GM10847 (cell line): Measurements from ENCODE around the gene IGSF10.

ENCODE experiments used
- POLR2A ChIP-seq: IDR thresholded peaks from 2 replicates; pipeline ENCODE4 v1.6.1; 2011; ENCODE audit not compliant: insufficient read length; ENCODE audit errors: extremely low read depth

IGSF10 gene

DNA sequence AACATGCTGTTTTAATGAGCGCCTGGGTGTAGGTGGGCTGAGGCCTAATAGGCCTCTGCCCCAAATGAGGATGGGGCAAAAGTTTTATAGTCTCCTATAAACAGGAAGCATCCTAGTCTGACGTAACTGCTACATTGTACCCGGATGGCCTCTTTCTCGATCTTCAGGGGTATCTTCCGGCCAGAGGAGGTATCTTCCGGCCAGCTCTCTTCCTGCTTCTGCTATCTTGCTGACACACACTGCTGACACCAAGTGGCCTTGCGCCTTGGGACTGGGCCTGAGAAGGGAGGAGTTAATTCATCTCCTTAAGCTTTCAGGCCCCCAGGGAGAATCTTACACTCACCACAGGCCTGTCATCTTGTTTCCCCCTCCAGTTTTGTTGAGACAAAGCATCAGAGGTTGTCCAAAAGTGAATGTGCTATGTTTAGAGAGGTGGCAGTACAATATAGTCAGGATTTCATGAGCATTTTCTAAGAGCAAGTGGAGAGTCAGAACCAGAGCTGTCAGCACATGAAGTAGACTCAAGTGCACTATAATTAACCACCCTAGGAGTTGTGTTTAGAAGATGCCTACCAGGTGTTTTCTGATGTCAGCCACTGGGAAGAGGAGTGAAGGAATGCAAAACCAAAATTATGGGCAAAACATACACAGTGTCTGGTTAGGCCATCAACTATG lies 15.6 kb upstream of the IGSF10 start:
- no peak for TF ChIP-seq POLR2A

DNA sequence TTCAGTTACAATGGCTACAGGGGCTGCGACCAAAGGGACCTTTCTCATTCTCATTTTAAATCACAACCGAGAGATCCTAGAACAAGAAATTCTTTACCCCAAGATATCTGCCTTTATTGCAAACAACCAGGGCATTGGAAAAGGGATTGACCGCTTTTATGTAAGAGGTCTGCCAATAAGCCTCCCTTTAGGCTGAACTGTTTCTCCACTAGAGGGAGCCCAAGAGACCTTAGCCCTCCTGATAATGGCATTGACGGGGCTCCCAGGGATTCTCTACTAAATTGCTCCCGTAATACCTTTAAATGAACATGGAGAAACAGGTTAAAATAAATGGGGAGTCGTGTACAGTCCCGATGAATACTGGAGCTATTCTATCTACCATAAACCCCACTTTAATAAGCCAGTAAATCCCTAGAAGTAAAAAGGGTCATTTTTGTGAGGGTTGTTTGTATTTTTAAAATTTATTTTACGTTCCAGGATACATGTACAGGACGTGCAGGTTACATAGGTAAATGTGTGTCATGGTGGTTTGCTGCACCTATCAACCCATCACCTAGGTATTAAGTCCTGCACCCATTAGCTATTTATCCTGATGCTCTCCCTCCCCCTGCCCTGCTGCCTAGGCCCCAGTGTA lies 7.5 kb upstream of the IGSF10 start:
- no peak for TF ChIP-seq POLR2A

DNA sequence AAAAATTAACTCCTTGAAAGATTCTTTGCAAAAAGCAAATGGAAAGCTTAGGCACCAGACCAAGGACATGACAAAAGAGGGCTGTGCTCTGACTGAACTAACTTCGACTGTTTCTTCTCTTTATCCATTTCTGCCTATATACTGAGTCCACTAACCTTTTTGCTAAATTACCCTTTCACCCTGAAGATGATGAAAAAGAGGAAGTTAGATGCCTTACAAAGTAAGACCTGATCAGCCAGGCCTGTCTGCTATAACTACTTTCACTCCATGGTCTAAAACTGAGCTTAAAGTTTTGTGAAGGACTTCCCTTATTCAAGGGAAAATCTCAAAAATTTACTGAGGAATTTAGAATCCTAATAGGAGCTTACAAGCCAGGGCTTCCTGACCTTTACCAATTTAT lies 6.2 kb upstream of the IGSF10 start:
- no peak for TF ChIP-seq POLR2A

DNA sequence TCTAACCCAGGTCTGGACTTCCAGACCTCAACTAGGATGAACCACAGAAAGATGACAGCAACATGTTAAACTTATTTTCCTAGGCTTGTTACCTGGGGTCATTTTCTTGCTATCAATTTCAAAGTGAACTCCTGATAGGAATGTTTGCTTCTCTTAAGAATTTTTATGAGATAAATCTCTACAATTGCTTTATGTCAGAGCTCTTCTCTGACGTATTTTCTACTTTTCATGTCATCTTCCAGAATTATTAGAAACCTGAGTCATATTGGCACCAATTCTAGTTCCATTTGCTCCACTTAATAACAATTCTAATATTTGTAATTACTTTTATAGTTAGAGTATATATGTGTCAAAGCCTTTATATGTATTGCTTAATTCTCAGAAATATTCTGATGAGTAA lies 2.1 kb upstream of the IGSF10 start:
- no peak for TF ChIP-seq POLR2A

GRCh38 chr3:151462278-151462780 lies 1.5 kb upstream of the IGSF10 start:
- no peak for TF ChIP-seq POLR2A

GRCh38 chr3:151460228-151460627 lies 633 bp downstream of the IGSF10 start:
- TF ChIP-seq POLR2A = no peak

DNA sequence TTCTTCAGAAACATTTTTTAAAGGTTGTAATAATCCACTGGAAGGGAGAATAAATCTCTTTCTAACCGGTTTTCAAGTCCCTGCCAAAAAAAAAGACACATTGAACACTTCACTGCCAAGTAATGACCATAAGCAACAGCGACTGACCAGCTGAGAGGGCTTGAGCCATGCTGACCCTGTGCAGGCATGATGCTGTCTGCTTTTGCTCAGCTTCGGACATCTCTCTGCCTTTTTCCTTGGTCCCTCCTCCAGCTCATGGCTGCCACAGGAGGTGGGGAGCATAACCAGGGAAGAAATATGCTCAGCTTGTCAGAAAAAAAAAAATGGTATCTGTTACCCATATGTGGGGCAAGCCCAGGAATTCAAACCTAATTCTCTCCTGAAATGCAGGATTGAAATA lies 1.5 kb downstream of the IGSF10 start:
- no peak for TF ChIP-seq POLR2A

DNA sequence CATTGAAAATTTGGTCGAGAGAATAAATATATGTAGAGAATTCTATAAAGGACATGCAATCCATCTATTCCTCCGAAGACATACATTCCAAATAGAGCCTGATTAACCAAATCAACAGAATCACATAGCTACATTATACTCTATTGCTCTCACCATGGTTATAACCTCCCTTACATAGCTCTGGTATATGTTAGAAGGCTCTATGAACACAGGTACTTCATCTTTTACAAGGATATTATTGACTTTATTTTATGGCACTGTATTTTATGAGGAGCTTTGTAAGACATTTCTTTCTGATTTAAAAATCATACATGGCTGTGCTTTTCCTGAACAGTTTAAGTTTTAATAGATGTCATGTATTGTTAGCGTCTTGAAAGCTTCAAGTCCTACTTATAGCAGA lies 4.8 kb downstream of the IGSF10 start:
- no peak for TF ChIP-seq POLR2A

- TF ChIP-seq POLR2A = no peak
These were observed 8.0 kb downstream of the IGSF10 start for GRCh38 chr3:151452841-151453240.

GRCh38 chr3:151452368-151452767 lies 8.5 kb downstream of the IGSF10 start:
- TF ChIP-seq POLR2A = no peak

DNA sequence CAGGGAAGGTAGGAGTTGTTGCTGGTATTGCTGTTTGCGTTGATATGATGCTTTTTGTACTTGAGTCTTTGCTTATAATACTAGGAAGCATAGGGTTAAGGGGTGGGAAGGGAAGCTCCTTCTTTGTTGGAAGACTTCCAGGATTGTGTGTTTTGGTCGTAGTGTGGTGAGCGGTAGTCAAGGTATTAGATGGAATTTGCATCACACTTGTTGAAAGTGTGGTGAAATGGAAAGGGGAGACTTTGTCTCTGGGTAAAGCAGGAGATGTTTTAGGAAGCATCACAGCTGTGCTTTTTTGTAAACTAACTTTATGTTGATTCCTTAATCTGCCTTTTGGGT lies 14.9 kb downstream of the IGSF10 start:
- no peak for TF ChIP-seq POLR2A

- no peak for TF ChIP-seq POLR2A
These were observed 15.4 kb downstream of the IGSF10 start for GRCh38 chr3:151445273-151446001.

DNA sequence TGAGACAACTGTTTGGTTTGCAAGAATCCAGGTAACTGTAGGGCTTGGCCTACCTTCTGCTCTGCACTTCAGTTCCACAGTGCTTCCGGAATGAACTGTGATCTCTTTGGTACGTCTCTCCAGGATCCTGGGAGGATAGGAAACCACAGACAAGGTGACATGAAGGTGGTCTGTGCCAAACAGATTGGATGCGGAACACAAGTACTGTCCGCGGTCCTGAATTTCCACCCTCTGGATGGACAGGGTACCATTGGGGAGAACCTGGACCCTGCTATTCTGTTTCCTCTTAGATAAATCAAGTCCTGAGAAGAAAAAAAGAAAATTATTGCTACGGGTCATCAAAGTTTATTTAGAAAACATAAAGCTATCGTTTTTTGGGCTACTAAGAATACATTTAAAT lies 17.3 kb downstream of the IGSF10 start:
- no peak for TF ChIP-seq POLR2A

DNA sequence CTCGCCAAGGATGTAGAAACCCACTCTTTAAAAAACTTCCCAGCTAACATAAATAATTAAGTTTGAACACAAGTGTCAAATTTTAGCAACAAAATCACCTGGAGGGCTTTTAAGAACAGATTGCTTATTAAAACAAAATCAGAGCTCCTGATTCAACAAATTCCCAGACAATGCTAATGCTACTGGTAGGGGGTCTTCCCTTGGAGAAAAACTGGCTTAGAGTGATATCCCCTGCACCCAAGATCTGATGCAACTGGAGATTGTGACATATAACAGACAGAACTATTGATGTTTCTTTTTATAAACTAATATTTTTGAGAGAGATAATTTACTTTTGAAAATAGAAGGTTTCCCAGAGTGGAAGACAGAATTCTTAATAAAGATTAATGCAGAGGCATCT lies 19.9 kb downstream of the IGSF10 start:
- no peak for TF ChIP-seq POLR2A

GRCh38 chr3:151439652-151440125 lies 21.2 kb downstream of the IGSF10 start:
- TF ChIP-seq POLR2A = no peak

GRCh38 chr3:151437906-151438305 lies 23.0 kb downstream of the IGSF10 start:
- TF ChIP-seq POLR2A = no peak

GRCh38 chr3:151436675-151437446 lies 24.0 kb downstream of the IGSF10 start:
- TF ChIP-seq POLR2A = no peak
